ELF-1 (cell line): Measurements from ENCODE around the gene SLC25A24.
"Not testable (repeated sequence)": the region's sequence is repeated elsewhere in the genome, so short reads cannot be mapped to it uniquely, and the experiment has no call there.

Source experiments
- DNase-seq: peaks from one replicate; pipeline ENCODE4 v3.0.0-alpha.2; 2016; ENCODE audit warnings: low read depth, low spot score

SLC25A24 gene

GRCh38 chr1:108140177-108140576, 60.0 kb downstream of the SLC25A24 start:
- DNase-seq = no peak

GRCh38 chr1:108139555-108139954, 60.6 kb downstream of the SLC25A24 start:
- DNase-seq = not testable (repeated sequence)

GRCh38 chr1:108133148-108133547, 67.0 kb downstream of the SLC25A24 start:
- not testable (repeated sequence) for DNase-seq

- not testable (repeated sequence) for DNase-seq
Observed at GRCh38 chr1:108132367-108132766, 67.8 kb downstream of the SLC25A24 start.

GRCh38 chr1:108131281-108131680, 68.9 kb downstream of the SLC25A24 start:
- DNase-seq = not testable (repeated sequence)

DNA sequence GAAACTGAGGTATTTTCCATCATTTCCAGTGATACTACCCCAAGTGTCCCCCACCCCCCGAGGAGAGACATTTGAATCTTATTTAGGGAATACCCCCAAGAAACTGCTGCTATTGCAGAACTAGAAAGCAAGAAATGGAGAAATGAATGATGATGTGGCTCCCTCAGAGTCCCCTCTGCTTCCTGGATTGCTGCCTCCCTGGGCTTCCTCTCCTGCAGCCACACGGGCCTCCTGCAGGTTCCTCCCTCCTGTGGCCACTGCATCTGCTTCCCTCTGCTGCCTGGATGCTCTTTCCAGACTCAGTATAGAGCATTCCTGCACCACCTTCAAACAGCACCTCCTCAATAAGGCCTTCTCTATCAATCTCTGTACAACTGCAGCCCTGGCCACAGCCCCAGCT, 69.3 kb downstream of the SLC25A24 start:
- DNase-seq = no peak

DNA sequence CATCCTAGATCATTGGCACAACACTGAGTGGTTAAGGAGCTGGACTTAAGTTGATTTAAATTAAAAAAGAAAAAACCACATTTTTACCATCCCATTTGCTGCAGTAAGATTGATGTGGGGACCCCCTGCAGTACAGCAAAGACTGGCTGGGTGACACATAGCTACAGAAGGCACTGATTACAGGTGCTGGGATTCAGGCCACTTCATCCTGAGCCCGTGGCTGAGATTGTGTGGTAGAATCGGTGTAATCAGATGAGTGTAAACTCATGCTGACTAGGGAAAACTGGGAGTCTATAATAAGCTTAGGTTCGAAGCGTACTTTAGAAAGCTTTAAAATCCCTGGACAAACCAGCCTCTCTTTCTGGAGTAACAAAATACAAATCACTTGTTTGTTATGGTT, 70.1 kb downstream of the SLC25A24 start:
- no peak for DNase-seq

- DNase-seq = peak; percentile 79
Observed at GRCh38 chr1:108125312-108126138, 74.6 kb downstream of the SLC25A24 start.

DNA sequence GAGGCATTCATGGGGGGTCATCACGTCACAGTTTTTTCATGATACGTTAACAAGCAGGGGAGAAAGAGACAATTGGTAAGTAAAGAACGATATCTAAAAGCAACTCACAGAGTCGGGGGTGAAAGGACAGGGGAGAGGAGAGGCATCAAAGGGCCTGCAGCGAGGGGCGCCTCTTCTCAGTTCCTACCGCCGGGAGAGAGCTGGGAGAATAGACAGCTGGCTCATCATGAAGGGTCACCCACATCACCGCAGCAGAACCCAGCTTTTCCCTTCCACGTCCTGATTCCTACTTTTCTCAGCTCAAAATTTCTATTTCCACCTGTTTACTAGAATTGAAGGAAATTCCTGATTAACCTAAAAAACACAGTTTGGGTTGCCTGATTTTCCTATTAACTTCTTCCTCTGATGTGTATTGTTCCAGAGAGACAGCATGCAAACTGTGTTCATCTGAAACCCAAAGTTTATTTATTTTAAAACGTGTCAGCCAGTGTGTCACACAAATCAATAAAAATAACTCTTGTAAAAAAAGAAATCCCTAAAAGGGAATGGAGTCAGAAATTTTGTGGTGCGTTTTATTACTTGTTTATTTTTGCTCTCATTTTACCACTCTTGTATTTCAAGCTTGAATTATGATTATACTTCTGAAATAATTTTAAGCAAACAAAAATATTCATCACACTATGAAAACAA, 75.4 kb downstream of the SLC25A24 start:
- DNase-seq = no peak

DNA sequence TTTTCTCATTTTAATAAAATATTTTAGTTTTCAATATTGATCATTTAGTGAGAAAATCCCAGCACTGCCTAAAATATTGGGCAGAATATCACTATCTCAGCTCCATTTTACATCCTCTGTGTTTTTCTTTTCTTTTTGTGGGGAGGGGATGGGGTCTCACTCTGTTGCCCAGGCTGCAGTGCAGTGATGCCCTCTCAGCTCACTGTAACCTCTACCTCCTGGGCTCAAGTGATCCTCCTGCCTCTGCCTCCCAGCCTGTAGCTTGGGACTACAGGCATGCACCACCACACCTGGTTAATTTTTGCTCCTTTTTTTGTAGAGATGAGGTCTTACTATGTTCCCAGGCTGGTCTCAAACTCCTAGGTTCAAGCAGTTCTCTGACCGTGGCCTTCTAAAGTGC, 76.1 kb downstream of the SLC25A24 start:
- DNase-seq = no peak

DNA sequence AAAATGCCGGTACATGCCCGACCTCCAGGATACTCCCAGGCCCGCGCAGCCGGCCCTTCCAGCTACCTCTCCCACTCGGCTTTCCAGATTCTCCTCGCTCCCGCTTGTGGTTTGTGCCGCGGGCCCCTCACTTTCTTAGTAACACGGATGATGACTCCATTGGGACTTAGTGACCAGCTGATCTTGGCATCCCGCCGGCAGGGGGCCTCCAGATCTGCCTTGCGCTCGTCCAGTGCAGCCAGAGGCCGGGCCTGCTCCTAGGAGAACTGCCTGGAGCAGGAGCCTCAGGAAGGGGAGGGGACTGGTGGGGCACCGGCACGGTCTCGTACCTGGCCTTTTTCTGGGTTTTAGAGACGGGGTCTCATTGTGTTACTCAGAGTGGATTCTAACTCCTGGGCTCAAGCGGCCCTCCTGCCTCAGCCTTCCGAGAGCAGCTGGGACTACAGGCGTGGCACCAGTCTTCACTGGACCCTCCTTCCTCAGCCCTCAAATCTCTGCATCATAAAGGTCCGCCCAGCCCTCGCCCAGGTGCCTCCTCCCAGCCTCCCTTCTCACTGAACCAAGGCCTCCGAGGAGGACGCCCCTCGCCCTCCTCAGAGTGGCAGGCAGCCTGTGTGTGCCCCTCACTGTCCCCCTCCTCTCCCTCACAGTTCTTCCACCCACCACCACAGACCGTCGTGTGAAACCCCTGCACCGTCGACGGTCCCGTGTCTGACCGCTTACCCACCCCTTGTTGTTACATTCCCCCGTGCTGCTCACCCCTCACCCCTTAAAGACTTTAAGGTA, 78.6 kb downstream of the SLC25A24 start:
- peak; percentile 88 for DNase-seq

GRCh38 chr1:108120163-108120562, 80.0 kb downstream of the SLC25A24 start:
- DNase-seq = no peak

DNA sequence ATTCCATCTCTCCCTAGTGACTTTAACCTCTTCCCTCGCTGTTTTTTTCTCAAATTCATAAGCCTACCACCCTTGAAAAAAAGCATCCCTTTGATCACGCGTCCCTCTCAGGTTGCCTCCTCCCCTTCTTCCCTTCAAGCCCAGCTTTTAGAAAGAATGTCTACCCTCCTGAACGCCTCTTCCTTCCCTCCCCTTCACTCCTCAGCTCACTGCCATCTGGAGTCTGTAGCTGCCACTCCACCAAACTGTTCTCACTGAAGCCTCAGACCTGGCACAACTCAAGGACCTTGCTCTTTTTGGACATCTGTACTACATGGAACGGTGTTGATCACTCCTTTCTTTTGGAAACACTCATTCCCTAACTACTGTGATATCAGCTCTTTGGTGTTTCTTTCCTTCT, 80.6 kb downstream of the SLC25A24 start:
- DNase-seq = no peak

- no peak for DNase-seq
Observed at GRCh38 chr1:108117945-108118902, 81.9 kb downstream of the SLC25A24 start.

GRCh38 chr1:108117237-108117636, 82.9 kb downstream of the SLC25A24 start:
- DNase-seq = no peak

GRCh38 chr1:108114033-108114599, 86.0 kb downstream of the SLC25A24 start:
- no peak for DNase-seq

DNA sequence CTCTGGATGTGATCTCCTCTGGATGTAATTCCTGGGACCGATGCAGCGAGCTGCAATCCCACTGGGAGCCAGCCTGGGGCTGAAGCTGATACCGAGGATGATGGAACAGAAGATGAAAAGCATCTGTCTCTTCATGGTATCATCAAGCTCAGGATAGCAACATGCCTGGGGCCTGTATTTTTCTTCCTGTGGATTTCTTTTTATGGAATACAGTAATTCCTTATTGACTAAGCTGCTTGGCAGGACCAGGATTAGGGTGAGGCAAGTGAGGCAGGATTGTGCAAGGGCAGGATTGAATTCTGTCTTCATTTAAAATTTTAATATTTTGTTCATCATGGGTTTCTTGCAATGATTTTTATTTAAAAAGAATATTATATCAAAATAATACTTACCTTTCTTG, 86.6 kb downstream of the SLC25A24 start:
- no peak for DNase-seq

DNA sequence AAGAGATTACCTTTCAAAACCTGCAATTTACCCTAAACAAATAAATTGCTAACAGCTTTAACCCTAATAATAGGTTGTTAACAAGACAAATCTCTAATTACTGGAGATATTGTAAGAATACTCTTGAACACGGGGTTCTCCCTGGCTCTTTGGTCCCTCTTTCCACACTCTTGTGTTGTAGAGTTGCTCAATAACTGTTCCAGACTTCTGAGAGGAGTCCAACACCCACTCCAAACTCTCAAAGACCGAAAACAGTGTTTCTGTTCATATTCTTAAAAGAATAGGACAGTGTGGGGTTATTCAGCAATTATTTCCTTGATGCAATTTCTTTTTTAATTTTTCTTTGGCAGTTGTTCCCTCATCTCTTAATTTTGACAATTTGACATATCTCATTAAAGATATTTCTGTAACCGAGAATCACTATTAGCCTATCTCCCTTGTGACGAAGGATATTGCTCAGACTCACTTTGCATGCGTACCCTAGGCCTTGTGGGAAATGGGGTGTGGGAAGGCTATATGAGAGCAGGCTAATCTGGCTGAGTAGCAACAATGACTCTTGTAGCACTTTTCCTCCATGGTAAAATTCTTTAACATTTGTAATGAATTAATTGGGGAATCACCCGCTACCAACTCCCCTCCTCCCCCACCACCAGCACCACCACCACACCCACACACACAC, 90.7 kb downstream of the SLC25A24 start:
- no peak for DNase-seq

DNA sequence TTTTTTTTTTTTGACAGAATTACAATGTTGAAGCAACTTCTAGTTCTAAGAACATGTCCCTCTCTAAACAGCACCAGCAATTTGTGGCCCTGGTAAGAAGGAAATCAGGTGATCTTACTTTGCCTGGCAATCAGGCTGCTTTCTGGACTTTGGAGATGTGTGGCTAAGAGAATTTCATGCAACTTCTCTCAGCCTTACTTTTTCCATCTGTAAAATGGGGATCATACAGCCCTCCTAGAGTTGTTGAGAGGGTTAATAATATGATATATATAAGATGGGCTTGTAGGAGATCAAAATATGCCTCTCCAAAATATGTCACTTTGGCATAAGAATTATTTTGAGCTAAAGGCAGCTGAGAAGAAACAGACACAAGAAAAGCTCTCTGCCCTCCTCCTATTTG, 92.0 kb downstream of the SLC25A24 start:
- DNase-seq = no peak

GRCh38 chr1:108107658-108108057, 92.5 kb downstream of the SLC25A24 start:
- no peak for DNase-seq
